Hepatocyte (in vitro differentiated cells): ENCODE measurements around the gene SERPINA12. TPM values are rescaled to one million over a fixed set of nuclear protein-coding genes. Genes with fewer than 3 reads are reported as not detected.

Experiments used
- DNase-seq: peaks from one replicate; pipeline ENCODE4 v3.0.0-alpha.2; 2016; ENCODE audit warnings: low spot score
- H2AFZ ChIP-seq: fragments of 200-600 bp; sonication (generic); 2 replicates; pipeline ENCODE4 v1.6.0; 2016; ENCODE audit warnings: antibody characterized with exemption, mild to moderate bottlenecking
- H3K27ac ChIP-seq: fragments of 200-600 bp; sonication (generic); 2 replicates; pipeline ENCODE4 v1.5.1; 2016; ENCODE audit warnings: mild to moderate bottlenecking
- H3K27me3 ChIP-seq: fragments of 200-600 bp; sonication (generic); 2 replicates; pipeline ENCODE4 v1.6.1; 2016
- H3K36me3 ChIP-seq: fragments of 200-600 bp; sonication (generic); replicated peaks from 2 replicates; pipeline ENCODE4 v1.5.1; 2016; ENCODE audit warnings: low read depth; ENCODE audit not compliant: insufficient read depth
- H3K4me1 ChIP-seq: fragments of 200-600 bp; sonication (generic); 2 replicates; pipeline ENCODE4 v1.5.1; 2016; ENCODE audit warnings: mild to moderate bottlenecking, moderate library complexity; ENCODE audit not compliant: insufficient read depth
- H3K4me2 ChIP-seq: fragments of 200-600 bp; sonication (generic); 2 replicates; pipeline ENCODE4 v1.6.0; 2016
- H3K4me3 ChIP-seq: fragments of 200-600 bp; sonication (generic); 2 replicates; pipeline ENCODE4 v1.5.1; 2016; ENCODE audit warnings: mild to moderate bottlenecking
- H3K79me2 ChIP-seq: fragments of 200-600 bp; sonication (generic); 2 replicates; pipeline ENCODE4 v1.6.0; 2017; ENCODE audit warnings: mild to moderate bottlenecking
- H3K9me2 ChIP-seq: fragments of 200-600 bp; sonication (generic); replicated peaks from 2 replicates; pipeline ENCODE4 v1.6.0; 2017; ENCODE audit warnings: mild to moderate bottlenecking; ENCODE audit not compliant: insufficient read depth
- H3K9me3 ChIP-seq: fragments of 200-600 bp; sonication (generic); 2 replicates; pipeline ENCODE4 v1.5.1; 2016; ENCODE audit warnings: low read depth, mild to moderate bottlenecking
- H4K20me1 ChIP-seq: fragments of 200-600 bp; sonication (generic); 2 replicates; pipeline ENCODE4 v1.6.0; 2016; ENCODE audit warnings: mild to moderate bottlenecking; ENCODE audit not compliant: insufficient read depth, poor library complexity, severe bottlenecking
- EZH2 ChIP-seq: fragments of 200-600 bp; sonication (generic); IDR thresholded peaks from 2 replicates; pipeline ENCODE4 v1.6.1; 2016; ENCODE audit warnings: antibody characterized with exemption, mild to moderate bottlenecking, borderline replicate concordance
- EZH2phosphoT487 ChIP-seq: fragments of 200-600 bp; sonication (generic); IDR thresholded peaks from one replicate; pipeline ENCODE4 v1.6.1; 2018; ENCODE audit warnings: antibody characterized with exemption, mild to moderate bottlenecking, low read depth, moderate library complexity; ENCODE audit not compliant: unreplicated experiment, severe bottlenecking
- WGBS: methylation state at CpG from one replicate; pipeline ENCODE4 v1.1.6; 2016; ENCODE audit warnings: low lambda C conversion rate; ENCODE audit errors: missing lambda C conversion rate; 5-methylcytosine and 5-hydroxymethylcytosine counted together
- polyA plus RNA-seq: library from polyadenylated mRNA; unstranded; fragments of >200 nt; fragmentation: Nextera tagmentation; extraction: Ambion mirVana; gene quantifications from 2 replicates; pipeline ENCODE4 v1.2.1, GENCODE V29; 2016
- total RNA-seq: library from RNA; depleted of rRNA; stranded (reverse); fragments of >200 nt; gene quantifications from 2 replicates; pipeline ENCODE4 v1.2.3, GENCODE V29; 2014
- TF ChIP-seq, protein P1 (sequence below): fragments of 200-600 bp; sonication (generic); IDR thresholded peaks from 2 replicates; pipeline ENCODE4 v1.5.1; 2016; ENCODE audit warnings: antibody characterized with exemption, mild to moderate bottlenecking; ENCODE audit not compliant: poor library complexity

SERPINA12 gene
- total and polyA plus RNA-seq, 2 experiments from 2014 or later, result 0.25 TPM; not detected in 1

DNA sequence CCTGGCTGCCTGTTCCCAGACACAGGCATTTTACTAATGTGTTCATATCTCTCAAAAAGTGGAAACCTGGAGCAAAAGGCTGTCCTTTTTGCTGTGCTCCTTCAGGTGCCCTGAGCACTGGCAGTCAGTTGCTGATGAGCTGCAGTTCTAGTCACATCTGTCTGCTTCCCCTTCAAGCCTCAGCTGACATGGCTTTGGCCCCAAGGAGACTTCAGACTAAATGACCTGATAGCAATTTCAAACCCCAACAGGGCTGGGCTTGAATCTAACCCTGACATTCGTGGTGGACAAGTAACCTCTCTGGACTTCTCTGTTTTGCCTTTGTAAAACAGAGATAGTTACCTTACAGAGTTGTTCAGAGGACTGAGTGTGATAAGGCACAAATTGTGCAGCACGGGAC is 39.0 kb downstream of the SERPINA12 start:
- 68% methylated on average over 2 of the region's 2 CpGs for WGBS
- H4K20me1 ChIP-seq, result no peaks in the 10 kb centered on the region

DNA sequence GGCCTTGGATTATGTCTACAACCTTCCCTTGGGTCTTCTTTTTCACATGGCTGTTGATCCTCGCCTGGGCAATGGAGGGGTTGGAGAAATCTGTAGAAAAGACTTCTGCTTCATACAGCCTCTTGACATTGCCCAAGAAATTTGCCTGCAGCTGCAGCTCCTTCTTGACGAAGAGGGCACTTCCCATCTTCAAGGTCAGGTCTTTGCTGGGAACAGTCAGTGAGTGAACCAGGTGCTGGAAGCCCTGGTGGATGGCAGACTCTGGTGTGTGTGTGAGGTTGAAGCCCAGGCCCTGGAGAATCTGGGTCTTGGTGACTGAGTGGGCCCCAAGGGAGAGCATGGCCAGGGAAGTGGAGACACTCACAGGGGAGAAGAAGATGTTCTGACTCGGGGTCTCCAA is 40.0 kb downstream of the SERPINA12 start:
- Histone ChIP-seq H3K9me2 (no peaks in the 10 kb centered on the region), H3K27me3 (no peaks in the 10 kb centered on the region), H3K79me2 (no peaks in the 10 kb centered on the region), H3K36me3 (no peaks in the 10 kb centered on the region), H3K27ac (no peak overlapping the region), H3K4me1 (no peaks in the 10 kb centered on the region), H3K4me2 (no peak overlapping the region), H4K20me1 (no peaks in the 10 kb centered on the region), H3K9me3 (no peaks in the 10 kb centered on the region), H3K4me3 (no peak overlapping the region), H2AFZ (no peak overlapping the region)
- no peak for DNase-seq
- TF ChIP-seq EZH2phosphoT487, result no peak
- no peak for TF ChIP-seq EZH2
- TF ChIP-seq, protein P1, sequence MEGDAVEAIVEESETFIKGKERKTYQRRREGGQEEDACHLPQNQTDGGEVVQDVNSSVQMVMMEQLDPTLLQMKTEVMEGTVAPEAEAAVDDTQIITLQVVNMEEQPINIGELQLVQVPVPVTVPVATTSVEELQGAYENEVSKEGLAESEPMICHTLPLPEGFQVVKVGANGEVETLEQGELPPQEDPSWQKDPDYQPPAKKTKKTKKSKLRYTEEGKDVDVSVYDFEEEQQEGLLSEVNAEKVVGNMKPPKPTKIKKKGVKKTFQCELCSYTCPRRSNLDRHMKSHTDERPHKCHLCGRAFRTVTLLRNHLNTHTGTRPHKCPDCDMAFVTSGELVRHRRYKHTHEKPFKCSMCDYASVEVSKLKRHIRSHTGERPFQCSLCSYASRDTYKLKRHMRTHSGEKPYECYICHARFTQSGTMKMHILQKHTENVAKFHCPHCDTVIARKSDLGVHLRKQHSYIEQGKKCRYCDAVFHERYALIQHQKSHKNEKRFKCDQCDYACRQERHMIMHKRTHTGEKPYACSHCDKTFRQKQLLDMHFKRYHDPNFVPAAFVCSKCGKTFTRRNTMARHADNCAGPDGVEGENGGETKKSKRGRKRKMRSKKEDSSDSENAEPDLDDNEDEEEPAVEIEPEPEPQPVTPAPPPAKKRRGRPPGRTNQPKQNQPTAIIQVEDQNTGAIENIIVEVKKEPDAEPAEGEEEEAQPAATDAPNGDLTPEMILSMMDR, result no peak
- 87% methylated on average over 3 of the region's 3 CpGs for WGBS

More for the DNA sequence above, 39.0 kb downstream of the SERPINA12 start:
- no peaks in the 10 kb centered on the region for H3K9me3 ChIP-seq
- no peak overlapping the region for H3K27ac ChIP-seq
- no peaks in the 10 kb centered on the region for H3K79me2 ChIP-seq
- TF ChIP-seq, protein P1, result no peak
- no peak for TF ChIP-seq EZH2phosphoT487
- no peak for TF ChIP-seq EZH2
- no peaks in the 10 kb centered on the region for H3K27me3 ChIP-seq
- no peaks in the 10 kb centered on the region for H3K9me2 ChIP-seq
- H3K36me3 ChIP-seq, result no peaks in the 10 kb centered on the region
- no peak for DNase-seq
- H3K4me1 ChIP-seq, result no peaks in the 10 kb centered on the region
- H3K4me2 ChIP-seq, result no peak overlapping the region
- H2AFZ ChIP-seq, result no peak overlapping the region
- no peak overlapping the region for H3K4me3 ChIP-seq

GRCh38 chr14:94467728-94468520 is 41.3 kb downstream of the SERPINA12 start:
- Histone ChIP-seq H3K27ac (no peak overlapping the region), H3K4me2 (no peak overlapping the region), H3K4me3 (no peak overlapping the region), H3K9me2 (no peaks in the 10 kb centered on the region), H3K27me3 (no peaks in the 10 kb centered on the region), H3K36me3 (no peaks in the 10 kb centered on the region), H4K20me1 (no peaks in the 10 kb centered on the region), H3K79me2 (no peaks in the 10 kb centered on the region), H3K4me1 (no peaks in the 10 kb centered on the region), H3K9me3 (no peaks in the 10 kb centered on the region), H2AFZ (no peak overlapping the region)
- no peak for DNase-seq
- TF ChIP-seq EZH2phosphoT487 (no peak), EZH2 (no peak)
- TF ChIP-seq, protein P1, result no peak
- WGBS, result 89% methylated on average over 4 of the region's 4 CpGs
